T follicular helper cell (primary cell): ENCODE data around the gene NR5A2.

Experiments used
- DNase-seq: peaks from one replicate; pipeline ENCODE4 v3.0.0-alpha.2; 2020; ENCODE audit warnings: low read depth

The NR5A2 gene

GRCh38 chr1:200124309-200124708, 96.8 kb downstream of the NR5A2 start:
- DNase-seq: no peak

GRCh38 chr1:200128081-200128480, 100.6 kb downstream of the NR5A2 start:
- no peak for DNase-seq

DNA sequence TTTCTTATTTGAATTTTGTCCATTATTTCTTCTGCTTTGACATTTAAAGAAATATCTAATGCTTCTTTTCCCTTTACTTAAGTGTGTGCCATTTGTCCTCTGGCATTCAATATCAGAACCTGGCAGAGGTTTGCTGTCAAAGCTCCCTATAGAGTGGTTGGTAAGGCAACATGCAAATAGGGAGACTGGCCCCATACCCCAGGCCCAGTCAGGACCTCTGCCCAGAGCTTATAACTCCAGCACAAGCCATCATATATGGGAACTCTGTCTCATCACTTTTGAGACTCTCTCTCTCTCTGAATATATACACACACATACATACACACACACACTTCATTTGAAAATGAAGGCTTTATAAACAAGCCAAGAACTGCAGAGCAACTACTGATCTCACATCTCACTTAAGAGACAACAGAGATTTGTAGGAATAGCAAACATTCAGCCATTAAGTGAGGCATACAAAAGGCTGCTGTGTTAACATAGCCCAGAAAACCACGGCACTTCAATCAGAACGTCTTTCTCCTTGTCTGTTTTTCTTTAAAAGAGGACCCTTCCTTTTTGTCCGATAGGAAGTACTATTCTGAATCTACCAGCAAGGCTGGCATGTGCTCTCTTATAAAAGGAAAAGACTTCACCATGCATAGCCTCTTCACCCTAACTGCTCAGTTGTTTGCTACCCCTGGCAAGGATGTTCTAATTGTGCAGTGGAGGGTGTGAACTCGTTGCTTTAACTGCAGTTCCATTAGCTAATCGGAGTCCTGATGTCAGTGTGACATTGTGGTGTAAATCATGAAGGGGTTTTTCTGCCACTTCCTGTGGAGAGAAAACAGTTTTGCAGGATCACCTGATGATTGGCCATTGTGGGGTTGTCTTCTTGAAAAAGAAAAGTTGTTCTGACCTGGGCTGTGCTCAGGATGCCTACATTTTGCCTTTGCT, 101.7 kb downstream of the NR5A2 start:
- no peak for DNase-seq

DNA sequence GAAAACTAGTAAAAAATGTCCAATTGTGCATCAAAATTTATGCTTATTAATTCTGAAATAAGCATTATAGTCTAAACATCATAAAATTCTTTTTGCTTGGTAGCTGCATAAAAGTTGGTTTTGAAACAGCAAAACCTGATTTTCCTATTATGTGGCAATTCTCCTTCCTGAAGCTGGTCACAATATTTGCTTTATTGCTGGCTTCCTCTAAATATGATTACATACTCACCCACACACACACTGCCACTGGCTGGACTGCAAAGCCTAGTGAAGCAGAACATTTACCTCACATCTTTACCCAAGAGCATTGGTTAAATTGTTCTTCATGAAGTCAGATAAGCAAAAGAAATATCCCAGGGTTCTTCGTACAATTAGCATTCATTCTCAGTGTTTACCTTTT, 103.0 kb downstream of the NR5A2 start:
- no peak for DNase-seq

- no peak for DNase-seq
Measured at GRCh38 chr1:200131551-200132125, 104.1 kb downstream of the NR5A2 start.

GRCh38 chr1:200133123-200133522, 105.6 kb downstream of the NR5A2 start:
- no peak for DNase-seq

DNA sequence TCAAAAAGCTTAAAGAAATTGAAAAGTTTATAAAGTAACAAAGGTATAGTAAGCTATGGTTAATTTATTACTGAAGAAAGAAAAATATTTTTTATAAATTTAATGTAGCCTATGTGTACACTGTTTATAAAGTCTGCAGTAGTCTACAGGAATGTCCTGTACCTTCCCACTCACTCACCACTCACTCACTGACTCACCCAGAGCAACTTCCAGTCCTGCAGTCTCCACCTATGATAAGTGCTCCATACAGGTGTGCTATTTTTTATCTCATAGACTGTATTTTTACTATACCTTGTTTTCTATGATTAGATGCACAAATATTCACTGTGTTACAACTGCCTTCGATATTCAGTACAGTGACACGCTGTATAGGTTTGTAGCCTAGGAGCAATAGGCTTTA, 106.6 kb downstream of the NR5A2 start:
- no peak for DNase-seq

DNA sequence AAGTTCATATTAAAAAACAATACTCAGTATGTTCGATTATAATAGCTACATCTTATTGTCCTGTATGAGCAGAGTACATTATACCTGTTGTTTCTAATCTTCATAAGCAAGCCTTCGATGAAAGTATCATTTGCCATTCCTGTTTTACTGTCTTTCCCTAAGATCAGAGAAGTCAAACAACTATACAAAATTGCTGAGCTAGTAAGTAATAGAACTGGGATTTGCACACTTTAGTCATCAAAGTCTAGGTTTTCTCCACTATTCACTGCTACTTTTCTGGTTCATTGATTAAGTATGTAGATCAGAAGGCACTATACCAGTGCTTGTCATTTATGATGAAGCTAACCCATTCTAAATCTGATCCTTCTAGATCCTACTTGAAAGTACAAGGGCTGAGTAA, 108.9 kb downstream of the NR5A2 start:
- DNase-seq: no peak

DNA sequence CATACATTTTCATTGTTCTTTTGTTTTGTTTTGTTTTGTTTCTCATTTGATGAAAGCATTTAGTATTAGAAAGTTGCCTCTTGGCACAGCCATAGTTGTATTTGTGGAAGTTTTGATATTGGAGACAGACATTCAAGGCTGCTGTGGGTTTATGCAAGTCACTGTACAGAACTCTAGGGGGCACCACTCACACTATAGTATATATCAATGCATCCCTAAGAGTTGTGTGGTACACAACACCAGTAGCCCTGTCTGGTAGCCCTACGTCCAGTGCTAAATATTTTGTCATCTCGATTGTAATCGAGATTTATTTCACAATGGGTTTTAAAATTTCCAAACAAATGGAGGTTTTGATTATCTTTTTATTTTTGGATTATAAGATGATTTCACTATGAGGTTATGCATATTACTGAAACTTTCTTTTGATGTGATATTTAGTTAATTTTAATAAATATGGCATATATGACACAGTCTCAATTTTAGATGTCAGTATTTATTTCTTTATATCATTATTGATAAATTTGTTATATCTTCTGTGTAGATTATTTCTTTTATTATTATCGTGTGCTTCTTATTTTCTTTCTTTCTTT, 112.2 kb downstream of the NR5A2 start:
- no peak for DNase-seq

DNA sequence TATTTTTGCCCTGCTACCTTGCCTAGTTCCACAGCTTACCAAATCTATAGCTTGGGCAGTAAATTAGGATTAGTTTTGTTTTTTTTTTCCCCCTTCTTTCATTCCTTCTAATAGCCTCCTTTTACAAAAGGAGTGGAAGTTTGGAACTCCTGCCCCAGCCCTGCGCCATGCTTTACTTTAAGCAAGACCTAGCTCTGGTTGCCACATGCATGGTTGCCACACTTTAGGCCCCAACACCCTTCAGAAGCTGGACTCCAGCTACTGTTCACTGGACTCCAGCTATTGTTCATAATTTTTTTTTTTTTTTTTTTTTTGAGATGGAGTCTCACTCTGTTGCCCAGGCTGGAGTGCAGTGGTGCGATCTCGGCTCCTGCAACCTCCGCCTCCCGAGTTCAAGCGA, 115.8 kb downstream of the NR5A2 start:
- DNase-seq: no peak

GRCh38 chr1:200146100-200146499, 118.6 kb downstream of the NR5A2 start:
- no peak for DNase-seq

- no peak for DNase-seq
Measured at GRCh38 chr1:200147094-200147493, 119.6 kb downstream of the NR5A2 start.

DNA sequence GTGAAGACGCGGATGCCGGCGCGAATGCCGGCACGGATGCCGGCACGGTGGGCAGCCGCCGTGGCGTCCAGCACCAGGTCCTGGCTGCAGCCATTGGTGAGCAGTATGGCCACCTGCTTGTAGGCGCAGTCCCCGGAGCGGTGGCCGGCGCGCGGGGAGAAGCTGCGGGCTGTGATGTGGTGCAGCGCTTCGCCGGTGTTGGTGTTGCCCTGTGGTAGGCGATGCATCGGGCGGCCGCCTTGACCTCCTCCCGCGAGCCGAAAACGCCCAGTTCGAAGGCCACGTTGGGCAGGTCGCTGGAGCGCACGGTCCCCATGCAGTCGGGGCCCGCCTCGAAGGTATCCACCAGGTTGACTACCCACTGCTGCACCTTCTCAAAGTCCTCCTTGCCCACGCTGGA, 120.2 kb downstream of the NR5A2 start:
- no peak for DNase-seq

DNA sequence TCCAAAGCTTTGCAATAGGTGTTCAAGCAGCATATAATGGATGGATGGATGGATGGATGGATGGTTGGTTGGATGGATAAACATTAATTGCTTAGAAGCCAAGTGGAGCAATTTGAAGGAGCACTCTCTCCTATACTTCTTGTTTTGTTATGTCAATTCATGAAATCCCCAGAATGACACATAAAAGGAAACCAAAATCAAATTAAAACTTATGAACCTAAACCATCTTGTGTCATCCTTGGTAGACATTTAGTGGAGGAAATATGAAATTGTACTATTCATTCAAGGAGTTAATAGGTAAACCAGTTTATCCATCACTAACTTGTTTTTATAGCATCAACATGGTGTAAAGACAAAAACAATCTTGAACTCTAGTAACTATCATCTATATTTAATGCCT, 122.5 kb downstream of the NR5A2 start:
- DNase-seq: no peak

DNA sequence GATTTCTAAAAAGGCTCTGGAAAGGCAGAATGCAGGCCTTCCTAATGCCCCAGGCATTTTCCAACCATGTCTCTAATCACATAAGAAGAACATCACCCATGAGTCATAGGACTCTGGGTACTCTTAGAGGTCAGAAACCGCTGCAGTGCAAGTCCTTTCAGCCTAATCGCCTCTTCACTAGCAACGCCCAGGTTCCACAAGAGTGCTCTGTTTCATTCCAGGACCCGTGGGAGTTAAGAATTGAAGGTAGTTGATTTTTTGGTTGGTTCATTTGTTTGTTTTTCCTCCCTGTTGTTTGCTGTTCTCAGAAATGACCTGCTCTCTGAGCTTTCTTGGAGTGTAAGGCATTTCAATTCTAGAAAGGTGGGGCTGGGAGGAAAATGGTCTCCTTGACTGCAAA, 123.2 kb downstream of the NR5A2 start:
- no peak for DNase-seq

DNA sequence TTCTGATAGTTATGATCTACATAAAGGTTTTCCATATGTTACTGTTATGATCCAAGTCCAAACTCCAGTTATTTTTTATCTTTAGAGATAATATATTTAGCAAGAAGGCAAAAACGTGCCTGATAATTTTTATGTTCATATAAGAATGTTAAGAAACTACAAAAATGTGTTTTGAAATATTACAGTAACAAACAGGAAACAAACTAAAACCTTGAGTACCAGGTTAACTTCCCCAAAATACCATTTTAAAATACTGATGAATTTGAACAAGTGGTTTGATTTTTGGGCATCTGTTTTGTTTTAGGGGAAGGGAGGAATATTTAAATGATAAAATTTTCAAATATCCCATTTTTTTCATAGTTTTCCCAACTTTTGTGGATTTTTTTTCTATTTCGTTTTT, 124.8 kb downstream of the NR5A2 start:
- DNase-seq: no peak

GRCh38 chr1:200153277-200154055, 126.0 kb downstream of the NR5A2 start:
- peak; percentile 28 for DNase-seq

- DNase-seq: peak; percentile 25
Measured at GRCh38 chr1:200154069-200154767, 126.7 kb downstream of the NR5A2 start.

GRCh38 chr1:200157715-200158114, 130.2 kb downstream of the NR5A2 start:
- DNase-seq: no peak

DNA sequence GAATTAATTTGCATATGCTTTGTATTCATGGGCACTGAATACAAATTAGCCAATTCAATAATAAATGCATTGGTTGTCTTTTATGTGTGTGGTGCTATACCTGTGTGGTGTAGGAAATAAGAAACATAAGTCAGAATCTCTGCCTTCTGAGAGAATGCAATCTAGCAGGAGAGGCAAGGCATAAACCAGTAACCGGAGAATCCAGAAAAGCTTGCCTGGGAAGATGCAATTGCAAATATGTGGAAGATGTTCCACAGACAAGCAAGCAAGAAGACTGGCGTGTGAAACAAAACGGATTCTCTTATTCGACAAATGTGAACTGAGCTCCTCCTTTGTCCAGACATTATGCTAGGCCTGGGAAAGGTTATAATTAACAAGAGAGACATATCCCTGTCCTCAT, 134.3 kb downstream of the NR5A2 start:
- DNase-seq: no peak

DNA sequence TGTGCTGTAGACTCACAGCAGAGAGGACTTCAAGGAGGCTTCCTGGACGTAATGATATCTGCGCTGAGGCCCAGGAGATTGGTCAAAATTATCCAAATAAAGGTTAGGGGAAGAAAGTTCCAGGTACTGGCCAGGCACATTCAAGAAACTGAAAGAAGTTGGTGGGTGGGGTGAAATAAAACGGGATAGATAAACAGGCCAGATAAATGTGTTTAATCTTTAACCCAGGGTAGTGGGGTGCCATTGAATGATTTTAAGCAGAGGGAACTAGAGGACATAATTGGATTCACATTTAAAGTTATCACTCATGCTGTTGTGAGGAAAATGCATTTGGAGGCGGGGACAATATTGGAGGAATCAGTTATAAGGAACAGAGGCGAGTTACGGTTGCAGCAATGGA, 134.7 kb downstream of the NR5A2 start:
- no peak for DNase-seq

DNA sequence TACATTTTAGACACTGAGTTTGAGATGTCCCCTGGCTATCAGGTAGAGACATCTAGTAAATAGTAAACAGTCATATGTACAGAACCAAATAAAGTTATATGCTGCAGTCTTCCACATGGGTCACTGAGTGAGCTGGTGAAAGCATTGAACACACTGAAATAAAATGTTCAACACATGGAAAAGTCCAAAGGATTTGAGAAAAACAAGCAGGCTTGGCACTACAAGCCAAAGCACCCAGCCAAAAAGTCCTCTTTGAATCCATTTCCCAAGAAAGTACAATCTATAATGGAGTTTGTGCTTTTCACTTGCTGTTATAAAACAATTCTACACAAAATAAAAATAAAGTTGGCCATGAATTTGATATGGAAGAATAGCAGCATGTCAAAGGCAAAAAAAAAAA, 135.4 kb downstream of the NR5A2 start:
- DNase-seq: no peak
